Measurements from ENCODE around the gene RPRD1B.

The RPRD1B gene

GRCh38 chr20:37992802-37993409, 40.6 kb upstream of the RPRD1B start:
- peak; percentile 91 for DNase-seq (ENCODE audit: low spot score)
- ChIA-PET POLR2A (ENCODE audit: low non-redundant PET) (interaction anchor here (0.6 kb wide), 1 partner anchor 171 kb away, joined by 6 read pairs; no protein-coding TSS in a partner anchor), CTCF (interaction anchor here (0.6 to 1.1 kb wide), 15 partner anchors 9 to 891 kb away, joined by 3 to 5 read pairs (median 3); no protein-coding TSS in a partner anchor)
- peak; percentile 80 for TF ChIP-seq CTCF (conservative IDR thresholded peaks at IDR 0.05; ENCODE audit: low read depth)
- H3K27ac ChIP-seq = peak overlapping the region; percentile 48

GRCh38 chr20:37994512-37994911, 39.0 kb upstream of the RPRD1B start:
- no peak for TF ChIP-seq CTCF (conservative IDR thresholded peaks at IDR 0.05; ENCODE audit: low read depth)
- H3K27ac ChIP-seq = peak overlapping the region; percentile 46
- peak; percentile 99 for DNase-seq (ENCODE audit: low spot score)
- ChIA-PET CTCF (interaction anchor here (0.7 to 2.6 kb wide), 3 partner anchors 15 to 430 kb away, joined by 3 to 24 read pairs (median 3); no protein-coding TSS in a partner anchor), POLR2A (ENCODE audit: low non-redundant PET) (no interaction called here)

GRCh38 chr20:37995856-37996605, 37.5 kb upstream of the RPRD1B start:
- DNase-seq (ENCODE audit: low spot score) = no peak
- ChIA-PET POLR2A (ENCODE audit: low non-redundant PET) (no interaction called here), CTCF (interaction anchor here (0.8 to 2.6 kb wide), 2 partner anchors 432 kb away, joined by 4 to 24 read pairs; no protein-coding TSS in a partner anchor)
- H3K27ac ChIP-seq = no peak overlapping the region
- no peak for TF ChIP-seq CTCF (conservative IDR thresholded peaks at IDR 0.05; ENCODE audit: low read depth)

GRCh38 chr20:37997516-37997915, 36.0 kb upstream of the RPRD1B start:
- ChIA-PET POLR2A (ENCODE audit: low non-redundant PET) (no interaction called here), CTCF (interaction anchor here (0.6 kb wide), 2 partner anchors 334 to 929 kb away, joined by 4 to 5 read pairs; partner anchors contain the start of gene FAM83D)
- TF ChIP-seq CTCF (conservative IDR thresholded peaks at IDR 0.05; ENCODE audit: low read depth) = no peak
- no peak for DNase-seq (ENCODE audit: low spot score)
- H3K27ac ChIP-seq = no peak overlapping the region

GRCh38 chr20:37999526-38000263, 33.9 kb upstream of the RPRD1B start:
- TF ChIP-seq CTCF (conservative IDR thresholded peaks at IDR 0.05; ENCODE audit: low read depth) = no peak
- H3K27ac ChIP-seq = no peak overlapping the region
- ChIA-PET CTCF (no interaction called here), POLR2A (ENCODE audit: low non-redundant PET) (no interaction called here)
- no peak for DNase-seq (ENCODE audit: low spot score)

- DNase-seq (ENCODE audit: low spot score) = no peak
- no peak for TF ChIP-seq CTCF (conservative IDR thresholded peaks at IDR 0.05; ENCODE audit: low read depth)
- CTCF ChIA-PET = interaction anchor here (0.7 kb wide), 1 partner anchor 56 kb away, joined by 3 read pairs; no protein-coding TSS in a partner anchor
- H3K27ac ChIP-seq = no peak overlapping the region
- POLR2A ChIA-PET (ENCODE audit: low non-redundant PET) = no interaction called here
Observed at GRCh38 chr20:38000293-38000692, 33.3 kb upstream of the RPRD1B start.

Measured in RWPE1 (cell line).